Neural progenitor cell (in vitro differentiated cells): ENCODE measurements around the gene KLHL30. TPM values are rescaled to one million over a fixed set of nuclear protein-coding genes. Genes with fewer than 3 reads are reported as not detected.
"Not testable (repeated sequence)": the region's sequence is repeated elsewhere in the genome, so short reads cannot be mapped to it uniquely, and the experiment has no call there.

Source experiments
- DNase-seq: peaks from one replicate; pipeline ENCODE4 v3.0.0-alpha.2; 2016; ENCODE audit warnings: low spot score
- H2AFZ ChIP-seq: fragments of 200-600 bp; sonication (generic); replicated peaks from 2 replicates; pipeline ENCODE4 v1.6.1; 2016; ENCODE audit warnings: antibody characterized with exemption
- H3F3A ChIP-seq: fragments of 200-600 bp; sonication (generic); 2 replicates; pipeline ENCODE4 v1.6.1; 2016; ENCODE audit warnings: antibody characterized with exemption, low read depth
- H3K27ac ChIP-seq: fragments of 200-600 bp; sonication (generic); 2 replicates; pipeline ENCODE4 v1.5.1; 2016; ENCODE audit warnings: mild to moderate bottlenecking
- H3K27me3 ChIP-seq: fragments of 200-600 bp; sonication (generic); 2 replicates; pipeline ENCODE4 v1.6.1; 2016; ENCODE audit warnings: mild to moderate bottlenecking, moderate library complexity
- H3K36me3 ChIP-seq: fragments of 200-600 bp; sonication (generic); 2 replicates; pipeline ENCODE4 v1.5.1; 2016
- H3K4me1 ChIP-seq: fragments of 200-600 bp; sonication (generic); 2 replicates; pipeline ENCODE4 v1.6.1; 2016; ENCODE audit warnings: mixed run types
- H3K4me2 ChIP-seq: fragments of 200-600 bp; sonication (generic); 2 replicates; pipeline ENCODE4 v1.6.1; 2016
- H3K4me3 ChIP-seq: fragments of 200-600 bp; sonication (generic); 2 replicates; pipeline ENCODE4 v1.5.1; 2016
- H3K79me2 ChIP-seq: fragments of 200-600 bp; sonication (generic); 2 replicates; pipeline ENCODE4 v1.6.1; 2016; ENCODE audit warnings: low read depth
- H3K9ac ChIP-seq: fragments of 200-600 bp; sonication (generic); 2 replicates; pipeline ENCODE4 v1.6.1; 2016
- H3K9me3 ChIP-seq: fragments of 200-600 bp; sonication (generic); 2 replicates; pipeline ENCODE4 v1.5.1; 2016; ENCODE audit warnings: low read depth
- H4K20me1 ChIP-seq: fragments of 200-600 bp; sonication (generic); 2 replicates; pipeline ENCODE4 v1.6.1; 2016; ENCODE audit warnings: low read depth
- H3K27ac Mint-ChIP-seq: 3 replicates; pipeline ENCODE4 v1.8.0; 2021; ENCODE audit warnings: mixed read lengths
- H3K27me3 Mint-ChIP-seq: 2 replicates; pipeline ENCODE4 v1.8.0; 2022; ENCODE audit warnings: low read depth, mild to moderate bottlenecking, inconsistent platforms, moderate library complexity, mixed read lengths; ENCODE audit not compliant: insufficient read depth
- H3K36me3 Mint-ChIP-seq: 3 replicates; pipeline ENCODE4 v1.8.0; 2021; ENCODE audit warnings: mixed read lengths
- H3K4me1 Mint-ChIP-seq: 3 replicates; pipeline ENCODE4 v1.8.0; 2021; ENCODE audit warnings: mixed read lengths
- H3K4me3 Mint-ChIP-seq: 3 replicates; pipeline ENCODE4 v1.8.0; 2021; ENCODE audit warnings: mild to moderate bottlenecking, moderate library complexity, mixed read lengths
- H3K9me3 Mint-ChIP-seq: 3 replicates; pipeline ENCODE4 v1.8.0; 2020; ENCODE audit warnings: mixed read lengths
- EZH2 ChIP-seq: fragments of 200-600 bp; sonication (generic); IDR thresholded peaks from 2 replicates; pipeline ENCODE4 v1.6.1; 2017; ENCODE audit warnings: antibody characterized with exemption, mild to moderate bottlenecking, moderate library complexity
- EZH2phosphoT487 ChIP-seq: fragments of 200-600 bp; sonication (generic); IDR thresholded peaks from 2 replicates; pipeline ENCODE4 v1.6.1; 2017; ENCODE audit warnings: antibody characterized with exemption
- total RNA-seq: library from RNA; depleted of rRNA; stranded (reverse); fragments of >200 nt; gene quantifications from 2 replicates; pipeline ENCODE4 v1.2.3, GENCODE V29; 2015; ENCODE audit warnings: low replicate concordance
- TF ChIP-seq, protein P1 (sequence below): fragments of 200-600 bp; sonication (generic); IDR thresholded peaks from 2 replicates; pipeline ENCODE4 v1.5.1; 2017; ENCODE audit warnings: antibody characterized with exemption, mild to moderate bottlenecking

KLHL30 gene
- total RNA-seq, 1 donor from 2014 or later = not detected

DNA sequence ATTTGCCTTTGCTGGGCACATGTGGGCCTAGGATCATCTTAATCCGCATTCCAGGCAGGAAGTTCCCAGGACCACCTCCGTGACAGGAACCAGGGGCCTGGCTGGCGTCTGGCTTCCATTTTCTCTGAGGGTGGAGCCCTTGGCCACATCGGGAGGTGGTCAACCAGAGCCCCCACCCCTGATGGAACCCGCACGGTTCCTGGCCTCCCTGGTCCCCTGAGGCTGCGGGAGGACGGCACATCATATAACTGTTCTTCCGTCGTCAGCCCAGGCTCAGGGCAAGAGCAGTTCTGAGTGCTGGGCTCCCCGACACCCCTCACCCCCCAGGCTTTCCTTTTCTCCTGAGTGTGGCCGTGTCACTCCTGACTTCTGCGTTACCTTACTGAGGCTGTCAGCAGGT lies 24.9 kb upstream of the KLHL30 start:
- H3K27me3 Mint-ChIP-seq = peaks cover 13% of the 10 kb centered on the region
- TF ChIP-seq, protein P1, sequence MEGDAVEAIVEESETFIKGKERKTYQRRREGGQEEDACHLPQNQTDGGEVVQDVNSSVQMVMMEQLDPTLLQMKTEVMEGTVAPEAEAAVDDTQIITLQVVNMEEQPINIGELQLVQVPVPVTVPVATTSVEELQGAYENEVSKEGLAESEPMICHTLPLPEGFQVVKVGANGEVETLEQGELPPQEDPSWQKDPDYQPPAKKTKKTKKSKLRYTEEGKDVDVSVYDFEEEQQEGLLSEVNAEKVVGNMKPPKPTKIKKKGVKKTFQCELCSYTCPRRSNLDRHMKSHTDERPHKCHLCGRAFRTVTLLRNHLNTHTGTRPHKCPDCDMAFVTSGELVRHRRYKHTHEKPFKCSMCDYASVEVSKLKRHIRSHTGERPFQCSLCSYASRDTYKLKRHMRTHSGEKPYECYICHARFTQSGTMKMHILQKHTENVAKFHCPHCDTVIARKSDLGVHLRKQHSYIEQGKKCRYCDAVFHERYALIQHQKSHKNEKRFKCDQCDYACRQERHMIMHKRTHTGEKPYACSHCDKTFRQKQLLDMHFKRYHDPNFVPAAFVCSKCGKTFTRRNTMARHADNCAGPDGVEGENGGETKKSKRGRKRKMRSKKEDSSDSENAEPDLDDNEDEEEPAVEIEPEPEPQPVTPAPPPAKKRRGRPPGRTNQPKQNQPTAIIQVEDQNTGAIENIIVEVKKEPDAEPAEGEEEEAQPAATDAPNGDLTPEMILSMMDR = no peak
- TF ChIP-seq EZH2 (no peak), EZH2phosphoT487 (no peak)
- Histone ChIP-seq H3K9ac (no peak overlapping the region), H3K4me2 (no peak overlapping the region), H2AFZ (no peak overlapping the region), H3F3A (peaks cover 9% of the 10 kb centered on the region), H3K27me3 (peaks cover 11% of the 10 kb centered on the region), H4K20me1 (no peaks in the 10 kb centered on the region), H3K4me1 (peaks cover 9% of the 10 kb centered on the region), H3K27ac (no peak overlapping the region), H3K36me3 (no peaks in the 10 kb centered on the region), H3K79me2 (no peaks in the 10 kb centered on the region), H3K4me3 (no peak overlapping the region), H3K9me3 (peaks cover 10% of the 10 kb centered on the region)
- H3K4me1 Mint-ChIP-seq = peaks cover 10% of the 10 kb centered on the region
- H3K4me3 Mint-ChIP-seq = no peak overlapping the region
- H3K27ac Mint-ChIP-seq = no peak overlapping the region
- H3K9me3 Mint-ChIP-seq = peaks cover 21% of the 10 kb centered on the region
- DNase-seq = no peak
- no peaks in the 10 kb centered on the region for H3K36me3 Mint-ChIP-seq

DNA sequence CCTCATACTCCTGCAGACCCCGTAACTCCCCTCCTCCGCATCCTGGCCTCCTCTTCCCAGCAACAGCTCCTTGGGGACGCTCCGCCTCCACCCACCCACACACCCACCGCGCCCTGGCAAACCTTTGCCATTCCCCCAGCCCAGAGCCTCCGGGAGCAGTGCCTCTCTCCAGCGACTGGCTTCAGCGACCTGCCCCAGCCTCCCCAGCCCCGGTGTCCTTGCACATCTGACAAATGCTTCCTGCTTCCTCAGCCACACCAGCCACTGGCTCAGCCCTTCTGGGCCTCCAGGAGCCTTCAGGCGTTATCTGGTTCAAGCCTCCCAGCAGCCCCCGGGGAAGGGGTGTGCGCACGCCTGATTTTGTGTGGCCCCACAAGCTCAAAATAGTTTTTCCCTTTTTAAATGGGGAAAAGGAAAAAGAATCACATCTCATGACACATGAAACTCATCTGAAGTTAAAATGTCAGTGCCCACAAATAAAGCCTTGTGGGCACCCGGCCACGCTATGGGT lies 24.1 kb upstream of the KLHL30 start:
- Mint-ChIP-seq H3K36me3 (no peaks in the 10 kb centered on the region), H3K4me3 (no peak overlapping the region), H3K27me3 (peaks cover 13% of the 10 kb centered on the region), H3K27ac (no peak overlapping the region), H3K9me3 (peaks cover 21% of the 10 kb centered on the region), H3K4me1 (peaks cover 2% of the 10 kb centered on the region)
- no peaks in the 10 kb centered on the region for H3K79me2 ChIP-seq
- no peak overlapping the region for H3K4me3 ChIP-seq
- H4K20me1 ChIP-seq = no peaks in the 10 kb centered on the region
- peaks cover 10% of the 10 kb centered on the region for H3K9me3 ChIP-seq
- no peak overlapping the region for H3K27ac ChIP-seq
- no peaks in the 10 kb centered on the region for H3K36me3 ChIP-seq
- no peak overlapping the region for H2AFZ ChIP-seq
- TF ChIP-seq, protein P1 = no peak
- no peak for TF ChIP-seq EZH2phosphoT487
- no peak for TF ChIP-seq EZH2
- peaks cover under 1% of the 10 kb centered on the region for H3K4me1 ChIP-seq
- DNase-seq = no peak
- H3K27me3 ChIP-seq = peaks cover 14% of the 10 kb centered on the region
- no peak overlapping the region for H3K4me2 ChIP-seq
- H3F3A ChIP-seq = peaks cover under 1% of the 10 kb centered on the region
- no peak overlapping the region for H3K9ac ChIP-seq

DNA sequence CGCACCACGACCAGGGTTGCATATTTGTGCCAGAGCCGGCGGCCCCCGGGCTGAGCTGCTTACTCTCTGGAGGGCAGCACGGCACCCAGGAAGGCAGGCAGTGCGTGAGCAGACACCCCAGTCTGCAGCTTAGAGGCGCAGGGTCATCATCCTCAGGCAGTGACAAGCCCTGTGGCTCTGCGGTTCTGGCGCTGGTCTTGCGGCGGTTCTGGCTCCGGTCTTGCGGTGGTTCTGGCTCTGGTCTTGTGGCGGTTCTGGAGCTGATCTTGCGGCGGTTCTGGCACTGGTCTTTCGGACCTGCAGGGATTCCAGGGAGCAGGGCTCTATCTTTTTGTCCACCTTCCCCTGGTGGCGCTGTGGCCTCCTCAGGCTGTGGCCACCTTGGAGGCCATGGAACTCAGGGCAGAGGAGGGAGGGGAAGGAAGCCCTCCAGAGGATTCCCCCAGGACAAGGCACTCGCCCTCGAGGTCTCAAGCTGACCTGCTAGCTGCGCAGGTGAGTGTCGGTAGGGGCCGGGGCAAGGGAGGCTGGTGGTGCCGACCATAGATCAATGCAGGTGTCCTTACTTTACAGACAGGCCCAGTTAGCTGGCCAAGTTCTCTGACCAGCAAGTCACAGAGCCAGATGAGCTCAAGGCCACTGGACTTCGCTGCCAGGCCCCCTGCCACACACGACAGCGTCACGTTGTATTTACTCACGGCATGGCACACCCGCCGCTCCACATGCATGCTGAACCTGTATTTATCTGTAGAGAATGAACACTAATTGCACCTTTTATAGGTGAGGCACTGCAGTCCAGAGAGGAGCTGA lies 23.4 kb upstream of the KLHL30 start:
- Histone ChIP-seq H3K9me3 (peaks cover 10% of the 10 kb centered on the region), H3K36me3 (no peaks in the 10 kb centered on the region), H3K4me2 (no peak overlapping the region), H3K27ac (no peak overlapping the region), H2AFZ (no peak overlapping the region), H3F3A (no peaks in the 10 kb centered on the region), H3K9ac (no peak overlapping the region), H3K27me3 (peaks cover 14% of the 10 kb centered on the region), H4K20me1 (no peaks in the 10 kb centered on the region), H3K79me2 (no peaks in the 10 kb centered on the region), H3K4me3 (no peak overlapping the region), H3K4me1 (no peaks in the 10 kb centered on the region)
- DNase-seq = no peak
- H3K36me3 Mint-ChIP-seq = no peaks in the 10 kb centered on the region
- no peak overlapping the region for H3K27ac Mint-ChIP-seq
- no peak overlapping the region for H3K4me3 Mint-ChIP-seq
- no peaks in the 10 kb centered on the region for H3K4me1 Mint-ChIP-seq
- peaks cover 21% of the 10 kb centered on the region for H3K9me3 Mint-ChIP-seq
- TF ChIP-seq EZH2 = no peak
- no peak for TF ChIP-seq EZH2phosphoT487
- TF ChIP-seq, protein P1 = no peak
- peaks cover 13% of the 10 kb centered on the region for H3K27me3 Mint-ChIP-seq

DNA sequence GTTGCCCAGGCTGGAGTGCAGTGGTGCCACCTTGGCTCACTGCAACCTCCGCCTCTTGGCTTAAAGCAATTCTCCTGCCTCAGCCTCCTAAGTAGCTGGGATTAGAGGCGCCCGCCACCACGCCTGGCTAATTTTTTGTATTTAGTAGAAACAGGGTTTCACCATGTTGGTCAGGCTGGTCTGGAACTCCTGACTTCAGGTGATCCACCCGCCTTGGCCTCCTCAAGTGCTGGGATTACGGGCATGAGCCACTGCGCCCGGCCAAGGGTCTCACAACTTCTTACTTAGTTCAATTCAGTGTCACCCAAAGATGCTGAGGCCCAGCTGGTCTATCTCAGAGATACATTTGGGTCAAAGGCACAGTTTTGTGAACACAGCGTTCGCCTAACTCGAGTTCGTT lies 22.8 kb upstream of the KLHL30 start:
- not testable (repeated sequence) for H3K27ac Mint-ChIP-seq, H4K20me1 ChIP-seq, H3K27ac ChIP-seq, H3K9me3 ChIP-seq, H3F3A ChIP-seq, H3K36me3 ChIP-seq, H3K4me1 Mint-ChIP-seq, H3K9ac ChIP-seq, H3K4me2 ChIP-seq, H3K4me3 ChIP-seq, H3K4me1 ChIP-seq, H3K36me3 Mint-ChIP-seq, H3K79me2 ChIP-seq, H2AFZ ChIP-seq, DNase-seq, H3K4me3 Mint-ChIP-seq
- peaks cover 14% of the 10 kb centered on the region for H3K27me3 ChIP-seq
- Mint-ChIP-seq H3K27me3 (peaks cover 13% of the 10 kb centered on the region), H3K9me3 (peaks cover 21% of the 10 kb centered on the region)
